Erythroblast (primary cell): Measurements from ENCODE around the gene IDI1.

Experiments used
- DNase-seq, 2 experiments: peaks; one replicate each; lab custom pipeline; 2025; lab: John Stamatoyannopoulos, UW
- GATA1 ChIP-seq: IDR thresholded peaks from 2 replicates; pipeline ENCODE4 v1.6.1; 2011; ENCODE audit warnings: low read depth, mild to moderate bottlenecking, control low read depth, low read length, moderate library complexity
- POLR2A ChIP-seq: IDR thresholded peaks from 2 replicates; pipeline ENCODE4 v1.6.1; 2011; ENCODE audit warnings: mild to moderate bottlenecking, low read length

IDI1 gene

GRCh38 chr10:1048732-1049424 is at the start of gene IDI1:
Gene IDI1, minus strand, starts transcription at chr10:1049119. Its CDS starts 116 bp downstream, at chr10:1049003.
- no peak for TF ChIP-seq GATA1
- TF ChIP-seq POLR2A: peak; percentile 95
- DNase-seq: peak; percentile 96 to 97

GRCh38 chr10:1097436-1097835 is 48.5 kb upstream of the IDI1 start:
- TF ChIP-seq GATA1 (no peak), POLR2A (no peak)
- DNase-seq: no peak

- TF ChIP-seq POLR2A: no peak
- TF ChIP-seq GATA1: no peak
- no peak for DNase-seq
Observed at GRCh38 chr10:1096287-1096889, 47.5 kb upstream of the IDI1 start.

GRCh38 chr10:1095498-1095897 is 46.6 kb upstream of the IDI1 start:
- DNase-seq: no peak

GRCh38 chr10:1094112-1095057 is 45.5 kb upstream of the IDI1 start:
- no peak for DNase-seq
- TF ChIP-seq GATA1 (no peak), POLR2A (no peak)

More at GRCh38 chr10:1095498-1095897, 46.6 kb upstream of the IDI1 start:
- no peak for TF ChIP-seq POLR2A
- TF ChIP-seq GATA1: no peak

GRCh38 chr10:1093696-1094095 is 44.8 kb upstream of the IDI1 start:
- no peak for DNase-seq
- TF ChIP-seq GATA1: no peak
- no peak for TF ChIP-seq POLR2A

GRCh38 chr10:1090696-1091095 is 41.8 kb upstream of the IDI1 start:
- DNase-seq: no peak
- TF ChIP-seq POLR2A: no peak
- no peak for TF ChIP-seq GATA1

- no peak for DNase-seq
- TF ChIP-seq POLR2A: no peak
- TF ChIP-seq GATA1: no peak
Observed at GRCh38 chr10:1089017-1089689, 40.2 kb upstream of the IDI1 start.

GRCh38 chr10:1086787-1087186 is 37.9 kb upstream of the IDI1 start:
- TF ChIP-seq POLR2A (no peak), GATA1 (no peak)
- no peak for DNase-seq

GRCh38 chr10:1085258-1085657 is 36.3 kb upstream of the IDI1 start:
- TF ChIP-seq GATA1 (no peak), POLR2A (no peak)
- DNase-seq: no peak

- TF ChIP-seq GATA1 (no peak), POLR2A (no peak)
Observed at GRCh38 chr10:1084011-1084950, 35.4 kb upstream of the IDI1 start.

GRCh38 chr10:1083581-1083980 is 34.7 kb upstream of the IDI1 start:
- no peak for DNase-seq
- TF ChIP-seq GATA1 (no peak), POLR2A (no peak)

More at GRCh38 chr10:1084011-1084950, 35.4 kb upstream of the IDI1 start:
- no peak for DNase-seq

- TF ChIP-seq POLR2A (no peak), GATA1 (no peak)
Observed at GRCh38 chr10:1078668-1079067, 29.7 kb upstream of the IDI1 start.

More at GRCh38 chr10:1078668-1079067, 29.7 kb upstream of the IDI1 start:
- no peak for DNase-seq
